Mesothelial cell of epicardium (in vitro differentiated cells): ENCODE results near the gene SLC31A2. TPM values are rescaled to one million over a fixed set of nuclear protein-coding genes. Genes with fewer than 3 reads are reported as not detected.

ENCODE experiments used
- DNase-seq, 2 experiments: peaks; one replicate each; pipeline ENCODE4 v3.0.0; 2021; ENCODE audit warnings: low spot score in 2 of 2; ENCODE audit not compliant: unreplicated experiment in 2 of 2
- H3K27ac Mint-ChIP-seq: 2 replicates; pipeline ENCODE4 v1.8.0; 2021; ENCODE audit warnings: mixed read lengths
- H3K27me3 Mint-ChIP-seq: 2 replicates; pipeline ENCODE4 v1.8.0; 2021; ENCODE audit warnings: low read depth, mixed read lengths
- H3K36me3 Mint-ChIP-seq: 2 replicates; pipeline ENCODE4 v1.8.0; 2021; ENCODE audit warnings: mixed read lengths
- H3K4me1 Mint-ChIP-seq: 2 replicates; pipeline ENCODE4 v1.8.0; 2021; ENCODE audit warnings: mixed read lengths
- H3K4me3 Mint-ChIP-seq: 2 replicates; pipeline ENCODE4 v1.8.0; 2021; ENCODE audit warnings: mild to moderate bottlenecking, moderate library complexity, mixed read lengths
- H3K9me3 Mint-ChIP-seq: 2 replicates; pipeline ENCODE4 v1.8.0; 2021; ENCODE audit warnings: mixed read lengths
- total RNA-seq: library from RNA; stranded (reverse); gene quantifications from 3 replicates; pipeline ENCODE4 v1.2.1, GENCODE V29; 2021
- TF ChIP-seq, protein P1 (sequence below): fragments of 200-600 bp; sonication (generic); IDR thresholded peaks from one replicate; pipeline ENCODE4 v1.5.0; 2021; ENCODE audit warnings: antibody characterized with exemption; ENCODE audit not compliant: unreplicated experiment

SLC31A2 gene
- total RNA-seq, 1 donor from 2014 or later, result 8.5 TPM

DNA sequence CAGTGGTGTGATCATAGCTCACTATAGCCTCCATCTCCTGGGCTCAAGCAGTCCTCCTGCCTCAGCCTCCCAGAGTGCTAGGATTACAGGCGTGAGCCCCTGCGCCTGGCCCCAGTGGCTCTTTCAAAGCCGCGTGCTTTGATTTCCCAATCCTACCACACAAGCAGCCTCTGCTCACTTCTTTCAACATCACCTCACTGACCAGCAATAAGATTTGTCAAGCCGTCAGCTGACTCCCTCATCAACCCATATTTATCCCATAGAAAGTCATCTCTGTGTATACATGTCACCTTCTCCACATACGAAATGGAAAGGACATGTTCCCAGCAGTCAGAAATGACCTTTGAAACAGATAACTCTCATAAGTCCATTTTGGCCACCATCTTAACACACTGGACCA lies 26.0 kb downstream of the SLC31A2 start:
- Mint-ChIP-seq H3K9me3 (peaks cover 7% of the 10 kb centered on the region), H3K27me3 (no peaks in the 10 kb centered on the region), H3K27ac (no peak overlapping the region), H3K36me3 (peaks cover 54% of the 10 kb centered on the region), H3K4me1 (no peaks in the 10 kb centered on the region), H3K4me3 (no peak overlapping the region)
- DNase-seq, result no peak
- TF ChIP-seq, protein P1, sequence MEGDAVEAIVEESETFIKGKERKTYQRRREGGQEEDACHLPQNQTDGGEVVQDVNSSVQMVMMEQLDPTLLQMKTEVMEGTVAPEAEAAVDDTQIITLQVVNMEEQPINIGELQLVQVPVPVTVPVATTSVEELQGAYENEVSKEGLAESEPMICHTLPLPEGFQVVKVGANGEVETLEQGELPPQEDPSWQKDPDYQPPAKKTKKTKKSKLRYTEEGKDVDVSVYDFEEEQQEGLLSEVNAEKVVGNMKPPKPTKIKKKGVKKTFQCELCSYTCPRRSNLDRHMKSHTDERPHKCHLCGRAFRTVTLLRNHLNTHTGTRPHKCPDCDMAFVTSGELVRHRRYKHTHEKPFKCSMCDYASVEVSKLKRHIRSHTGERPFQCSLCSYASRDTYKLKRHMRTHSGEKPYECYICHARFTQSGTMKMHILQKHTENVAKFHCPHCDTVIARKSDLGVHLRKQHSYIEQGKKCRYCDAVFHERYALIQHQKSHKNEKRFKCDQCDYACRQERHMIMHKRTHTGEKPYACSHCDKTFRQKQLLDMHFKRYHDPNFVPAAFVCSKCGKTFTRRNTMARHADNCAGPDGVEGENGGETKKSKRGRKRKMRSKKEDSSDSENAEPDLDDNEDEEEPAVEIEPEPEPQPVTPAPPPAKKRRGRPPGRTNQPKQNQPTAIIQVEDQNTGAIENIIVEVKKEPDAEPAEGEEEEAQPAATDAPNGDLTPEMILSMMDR, result no peak

DNA sequence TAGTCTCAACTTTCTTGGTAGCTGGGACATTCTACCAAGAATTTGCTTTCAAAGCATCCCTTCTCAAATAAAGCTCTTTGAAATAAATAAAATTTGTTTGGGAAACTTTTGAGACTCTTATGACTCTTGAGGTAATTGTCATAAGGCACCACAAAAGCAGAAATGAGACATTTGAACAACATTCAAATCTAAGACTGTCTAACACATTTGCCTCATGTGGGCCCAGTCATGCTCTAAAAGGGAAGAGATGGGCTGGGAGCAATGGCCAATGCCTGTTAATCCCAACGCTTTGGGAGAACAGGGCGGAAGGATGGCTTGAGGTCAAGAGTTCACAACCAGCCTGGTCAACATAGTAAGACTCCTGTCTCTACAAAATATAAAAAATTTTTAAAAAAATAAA lies 26.4 kb downstream of the SLC31A2 start:
- H3K9me3 Mint-ChIP-seq, result peaks cover 6% of the 10 kb centered on the region
- no peaks in the 10 kb centered on the region for H3K27me3 Mint-ChIP-seq
- no peak overlapping the region for H3K4me3 Mint-ChIP-seq
- H3K4me1 Mint-ChIP-seq, result no peaks in the 10 kb centered on the region
- no peak overlapping the region for H3K27ac Mint-ChIP-seq
- peaks cover 55% of the 10 kb centered on the region for H3K36me3 Mint-ChIP-seq
- DNase-seq, result no peak
- TF ChIP-seq, protein P1, result no peak

DNA sequence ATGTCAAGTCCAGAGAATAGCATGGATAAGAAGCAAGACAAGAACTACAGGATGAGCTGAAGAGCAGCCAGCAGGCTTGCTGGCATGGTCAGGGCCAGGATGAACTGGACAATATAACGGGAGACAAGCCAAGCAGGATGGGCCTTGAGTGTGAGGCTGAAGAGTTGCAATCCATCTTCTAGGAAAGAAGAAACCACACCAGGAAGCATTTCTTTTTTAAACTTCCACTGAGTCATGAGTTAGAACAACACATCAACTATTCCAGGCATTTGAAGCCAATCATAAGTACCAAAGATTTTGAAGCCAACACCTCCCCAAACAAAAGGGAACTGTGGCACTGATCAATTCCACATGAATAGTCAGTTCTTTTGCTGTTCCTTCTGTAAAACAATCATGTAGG lies 27.3 kb downstream of the SLC31A2 start:
- Mint-ChIP-seq H3K4me3 (no peak overlapping the region), H3K9me3 (no peaks in the 10 kb centered on the region), H3K27me3 (no peaks in the 10 kb centered on the region), H3K36me3 (peaks cover 54% of the 10 kb centered on the region), H3K4me1 (no peaks in the 10 kb centered on the region), H3K27ac (no peak overlapping the region)
- no peak for DNase-seq
- TF ChIP-seq, protein P1, result no peak

DNA sequence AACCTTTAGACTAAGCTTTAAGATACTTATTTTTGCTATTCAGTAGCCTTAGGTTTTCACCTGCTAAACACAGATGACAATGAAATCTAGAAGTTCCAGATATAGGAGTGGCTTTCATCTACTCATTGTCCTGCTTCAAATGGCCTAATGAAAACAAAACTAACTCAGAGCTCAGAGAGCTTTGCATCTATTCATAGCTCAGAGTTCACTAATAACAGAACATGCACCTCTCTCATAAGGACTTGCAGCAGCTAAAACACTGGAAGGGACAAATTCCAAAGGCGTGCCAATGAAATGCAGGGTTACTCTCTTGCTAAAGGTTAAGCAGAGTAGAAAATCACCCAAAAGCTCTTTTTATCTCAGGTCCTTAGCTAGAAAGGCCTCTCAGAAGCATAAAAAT lies 29.0 kb downstream of the SLC31A2 start:
- Mint-ChIP-seq H3K4me1 (no peaks in the 10 kb centered on the region), H3K4me3 (no peak overlapping the region), H3K9me3 (no peaks in the 10 kb centered on the region), H3K36me3 (peaks cover 47% of the 10 kb centered on the region), H3K27me3 (no peaks in the 10 kb centered on the region), H3K27ac (no peak overlapping the region)
- no peak for DNase-seq
- TF ChIP-seq, protein P1, result no peak

- no peak overlapping the region for H3K27ac Mint-ChIP-seq
- DNase-seq, result no peak
- no peak overlapping the region for H3K4me3 Mint-ChIP-seq
- no peaks in the 10 kb centered on the region for H3K4me1 Mint-ChIP-seq
- no peaks in the 10 kb centered on the region for H3K27me3 Mint-ChIP-seq
- no peaks in the 10 kb centered on the region for H3K9me3 Mint-ChIP-seq
- H3K36me3 Mint-ChIP-seq, result peaks cover 53% of the 10 kb centered on the region
- TF ChIP-seq, protein P1, result no peak
These were observed 30.4 kb downstream of the SLC31A2 start for GRCh38 chr9:113181165-113181564.

DNA sequence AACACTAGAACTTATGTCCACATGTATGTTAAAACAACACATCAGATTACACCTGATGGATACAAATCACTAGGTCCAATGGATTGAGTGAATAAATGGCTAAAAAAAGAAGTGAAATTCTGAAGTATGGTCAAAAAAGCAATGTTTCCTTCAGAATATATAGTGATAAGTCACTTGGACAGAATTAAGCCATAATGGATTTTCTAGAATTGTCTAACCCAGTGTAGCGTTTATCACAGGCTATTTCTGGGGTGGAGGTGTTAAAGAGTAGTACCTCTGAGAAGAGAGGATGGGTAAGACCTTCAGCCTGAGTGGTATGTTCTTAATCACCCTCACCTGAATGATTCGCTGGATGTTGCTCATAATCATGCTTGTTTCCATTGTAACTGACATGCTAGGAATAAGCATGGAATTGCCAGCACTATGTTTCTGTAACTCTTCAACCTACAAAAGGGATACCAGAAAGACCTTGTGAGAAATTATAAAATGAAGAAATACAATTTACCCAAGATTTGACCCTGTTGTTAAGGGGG lies 33.2 kb downstream of the SLC31A2 start:
- DNase-seq, result no peak
- TF ChIP-seq, protein P1, result no peak
- Mint-ChIP-seq H3K4me3 (no peak overlapping the region), H3K36me3 (peaks cover 42% of the 10 kb centered on the region), H3K4me1 (no peaks in the 10 kb centered on the region), H3K9me3 (no peaks in the 10 kb centered on the region), H3K27ac (no peak overlapping the region), H3K27me3 (no peaks in the 10 kb centered on the region)
